ENCODE results near the gene ARHGAP44. TPM values are rescaled to one million over a fixed set of nuclear protein-coding genes. Genes with fewer than 3 reads are reported as not detected.

ARHGAP44 gene
- total and polyA plus RNA-seq, 2 experiments from 2014 or later = 5.8 to 16.4 TPM

DNA sequence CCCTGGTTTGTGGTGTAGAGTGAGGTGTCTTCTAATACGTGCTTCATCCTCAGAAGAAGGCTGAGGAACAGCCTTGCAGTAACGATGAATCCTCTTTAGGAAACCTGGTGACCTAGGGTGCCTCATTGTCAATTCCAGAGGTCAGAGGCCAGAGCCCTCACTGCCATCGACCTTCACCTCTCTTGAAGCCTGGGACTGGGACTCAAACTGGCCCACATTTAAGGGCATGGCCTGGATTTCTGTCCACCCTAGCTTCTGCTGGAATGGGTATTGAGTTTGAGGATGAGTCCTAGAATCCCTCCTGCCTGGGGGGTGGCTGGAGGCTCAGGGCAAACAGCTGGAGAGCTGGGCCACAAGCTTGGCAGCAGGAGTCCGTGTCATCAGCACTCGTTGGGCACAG, 189.9 kb downstream of the ARHGAP44 start:
- no peak overlapping the region for H3K27ac ChIP-seq (ENCODE audit: low read depth)
- no peak for ATAC-seq
- H3K4me3 ChIP-seq = no peak overlapping the region
- no peak overlapping the region for H3K4me2 ChIP-seq
- no peaks in the 10 kb centered on the region for H3F3A ChIP-seq (replicated peaks; ENCODE audit: low read depth)
- Mint-ChIP-seq H3K27me3 (ENCODE audit: insufficient read depth, low read depth, poor library complexity) (peaks cover 9% of the 10 kb centered on the region), H3K4me3 (no peak overlapping the region), H3K36me3 (ENCODE audit: low read depth) (peaks cover 8% of the 10 kb centered on the region; the same call in 2 of the 3 replicates), H3K4me1 (peaks cover 15% of the 10 kb centered on the region), H3K9me3 (no peaks in the 10 kb centered on the region; the same call in 2 of the 3 replicates), H3K27ac (0 out of 2 replicates have a peak overlapping the region, but pooled peaks have one; percentile 14)
- H3K4me1 ChIP-seq (ENCODE audit: insufficient read depth) = peaks cover 7% of the 10 kb centered on the region
- H3K36me3 ChIP-seq (ENCODE audit: insufficient read depth) = no peaks in the 10 kb centered on the region
- no peaks in the 10 kb centered on the region for H3K79me2 ChIP-seq (replicated peaks; ENCODE audit: insufficient read depth)
- H3K9me2 ChIP-seq (ENCODE audit: insufficient read depth) = no peaks in the 10 kb centered on the region
- no peak for DNase-seq (ENCODE audit: low spot score)
- no peaks in the 10 kb centered on the region for H4K20me1 ChIP-seq (replicated peaks; ENCODE audit: insufficient read depth)
- H2AFZ ChIP-seq = no peak overlapping the region
- H3K27me3 ChIP-seq (ENCODE audit: insufficient read depth) = no peaks in the 10 kb centered on the region
- TF ChIP-seq ZNF114 (CRISPR knock-in tag; IDR thresholded peaks at IDR 0.05) = no peak
- TF ChIP-seq POLR2AphosphoS5 (IDR thresholded peaks at IDR 0.05; ENCODE audit: low read depth) = no peak
- no peak for TF ChIP-seq EZH2phosphoT487 (IDR thresholded peaks at IDR 0.05; ENCODE audit: unreplicated experiment)
- TF ChIP-seq, protein P1, sequence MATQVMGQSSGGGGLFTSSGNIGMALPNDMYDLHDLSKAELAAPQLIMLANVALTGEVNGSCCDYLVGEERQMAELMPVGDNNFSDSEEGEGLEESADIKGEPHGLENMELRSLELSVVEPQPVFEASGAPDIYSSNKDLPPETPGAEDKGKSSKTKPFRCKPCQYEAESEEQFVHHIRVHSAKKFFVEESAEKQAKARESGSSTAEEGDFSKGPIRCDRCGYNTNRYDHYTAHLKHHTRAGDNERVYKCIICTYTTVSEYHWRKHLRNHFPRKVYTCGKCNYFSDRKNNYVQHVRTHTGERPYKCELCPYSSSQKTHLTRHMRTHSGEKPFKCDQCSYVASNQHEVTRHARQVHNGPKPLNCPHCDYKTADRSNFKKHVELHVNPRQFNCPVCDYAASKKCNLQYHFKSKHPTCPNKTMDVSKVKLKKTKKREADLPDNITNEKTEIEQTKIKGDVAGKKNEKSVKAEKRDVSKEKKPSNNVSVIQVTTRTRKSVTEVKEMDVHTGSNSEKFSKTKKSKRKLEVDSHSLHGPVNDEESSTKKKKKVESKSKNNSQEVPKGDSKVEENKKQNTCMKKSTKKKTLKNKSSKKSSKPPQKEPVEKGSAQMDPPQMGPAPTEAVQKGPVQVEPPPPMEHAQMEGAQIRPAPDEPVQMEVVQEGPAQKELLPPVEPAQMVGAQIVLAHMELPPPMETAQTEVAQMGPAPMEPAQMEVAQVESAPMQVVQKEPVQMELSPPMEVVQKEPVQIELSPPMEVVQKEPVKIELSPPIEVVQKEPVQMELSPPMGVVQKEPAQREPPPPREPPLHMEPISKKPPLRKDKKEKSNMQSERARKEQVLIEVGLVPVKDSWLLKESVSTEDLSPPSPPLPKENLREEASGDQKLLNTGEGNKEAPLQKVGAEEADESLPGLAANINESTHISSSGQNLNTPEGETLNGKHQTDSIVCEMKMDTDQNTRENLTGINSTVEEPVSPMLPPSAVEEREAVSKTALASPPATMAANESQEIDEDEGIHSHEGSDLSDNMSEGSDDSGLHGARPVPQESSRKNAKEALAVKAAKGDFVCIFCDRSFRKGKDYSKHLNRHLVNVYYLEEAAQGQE (IDR thresholded peaks at IDR 0.05; ENCODE audit: unreplicated experiment) = no peak
- TF ChIP-seq, protein P2, sequence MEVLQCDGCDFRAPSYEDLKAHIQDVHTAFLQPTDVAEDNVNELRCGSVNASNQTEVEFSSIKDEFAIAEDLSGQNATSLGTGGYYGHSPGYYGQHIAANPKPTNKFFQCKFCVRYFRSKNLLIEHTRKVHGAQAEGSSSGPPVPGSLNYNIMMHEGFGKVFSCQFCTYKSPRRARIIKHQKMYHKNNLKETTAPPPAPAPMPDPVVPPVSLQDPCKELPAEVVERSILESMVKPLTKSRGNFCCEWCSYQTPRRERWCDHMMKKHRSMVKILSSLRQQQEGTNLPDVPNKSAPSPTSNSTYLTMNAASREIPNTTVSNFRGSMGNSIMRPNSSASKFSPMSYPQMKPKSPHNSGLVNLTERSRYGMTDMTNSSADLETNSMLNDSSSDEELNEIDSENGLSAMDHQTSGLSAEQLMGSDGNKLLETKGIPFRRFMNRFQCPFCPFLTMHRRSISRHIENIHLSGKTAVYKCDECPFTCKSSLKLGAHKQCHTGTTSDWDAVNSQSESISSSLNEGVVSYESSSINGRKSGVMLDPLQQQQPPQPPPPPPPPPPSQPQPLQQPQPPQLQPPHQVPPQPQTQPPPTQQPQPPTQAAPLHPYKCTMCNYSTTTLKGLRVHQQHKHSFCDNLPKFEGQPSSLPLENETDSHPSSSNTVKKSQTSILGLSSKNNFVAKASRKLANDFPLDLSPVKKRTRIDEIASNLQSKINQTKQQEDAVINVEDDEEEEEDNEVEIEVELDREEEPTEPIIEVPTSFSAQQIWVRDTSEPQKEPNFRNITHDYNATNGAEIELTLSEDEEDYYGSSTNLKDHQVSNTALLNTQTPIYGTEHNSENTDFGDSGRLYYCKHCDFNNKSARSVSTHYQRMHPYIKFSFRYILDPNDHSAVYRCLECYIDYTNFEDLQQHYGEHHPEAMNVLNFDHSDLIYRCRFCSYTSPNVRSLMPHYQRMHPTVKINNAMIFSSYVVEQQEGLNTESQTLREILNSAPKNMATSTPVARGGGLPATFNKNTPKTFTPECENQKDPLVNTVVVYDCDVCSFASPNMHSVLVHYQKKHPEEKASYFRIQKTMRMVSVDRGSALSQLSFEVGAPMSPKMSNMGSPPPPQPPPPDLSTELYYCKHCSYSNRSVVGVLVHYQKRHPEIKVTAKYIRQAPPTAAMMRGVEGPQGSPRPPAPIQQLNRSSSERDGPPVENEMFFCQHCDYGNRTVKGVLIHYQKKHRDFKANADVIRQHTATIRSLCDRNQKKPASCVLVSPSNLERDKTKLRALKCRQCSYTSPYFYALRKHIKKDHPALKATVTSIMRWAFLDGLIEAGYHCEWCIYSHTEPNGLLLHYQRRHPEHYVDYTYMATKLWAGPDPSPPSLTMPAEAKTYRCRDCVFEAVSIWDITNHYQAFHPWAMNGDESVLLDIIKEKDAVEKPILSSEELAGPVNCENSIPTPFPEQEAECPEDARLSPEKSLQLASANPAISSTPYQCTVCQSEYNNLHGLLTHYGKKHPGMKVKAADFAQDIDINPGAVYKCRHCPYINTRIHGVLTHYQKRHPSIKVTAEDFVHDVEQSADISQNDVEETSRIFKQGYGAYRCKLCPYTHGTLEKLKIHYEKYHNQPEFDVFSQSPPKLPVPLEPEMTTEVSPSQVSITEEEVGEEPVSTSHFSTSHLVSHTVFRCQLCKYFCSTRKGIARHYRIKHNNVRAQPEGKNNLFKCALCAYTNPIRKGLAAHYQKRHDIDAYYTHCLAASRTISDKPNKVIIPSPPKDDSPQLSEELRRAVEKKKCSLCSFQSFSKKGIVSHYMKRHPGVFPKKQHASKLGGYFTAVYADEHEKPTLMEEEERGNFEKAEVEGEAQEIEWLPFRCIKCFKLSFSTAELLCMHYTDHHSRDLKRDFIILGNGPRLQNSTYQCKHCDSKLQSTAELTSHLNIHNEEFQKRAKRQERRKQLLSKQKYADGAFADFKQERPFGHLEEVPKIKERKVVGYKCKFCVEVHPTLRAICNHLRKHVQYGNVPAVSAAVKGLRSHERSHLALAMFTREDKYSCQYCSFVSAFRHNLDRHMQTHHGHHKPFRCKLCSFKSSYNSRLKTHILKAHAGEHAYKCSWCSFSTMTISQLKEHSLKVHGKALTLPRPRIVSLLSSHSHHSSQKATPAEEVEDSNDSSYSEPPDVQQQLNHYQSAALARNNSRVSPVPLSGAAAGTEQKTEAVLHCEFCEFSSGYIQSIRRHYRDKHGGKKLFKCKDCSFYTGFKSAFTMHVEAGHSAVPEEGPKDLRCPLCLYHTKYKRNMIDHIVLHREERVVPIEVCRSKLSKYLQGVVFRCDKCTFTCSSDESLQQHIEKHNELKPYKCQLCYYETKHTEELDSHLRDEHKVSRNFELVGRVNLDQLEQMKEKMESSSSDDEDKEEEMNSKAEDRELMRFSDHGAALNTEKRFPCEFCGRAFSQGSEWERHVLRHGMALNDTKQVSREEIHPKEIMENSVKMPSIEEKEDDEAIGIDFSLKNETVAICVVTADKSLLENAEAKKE (CRISPR knock-in tag; IDR thresholded peaks at IDR 0.05) = no peak
- TF ChIP-seq STAT1 (IDR thresholded peaks at IDR 0.05; ENCODE audit: unreplicated experiment) = no peak
- TF ChIP-seq, protein P3, sequence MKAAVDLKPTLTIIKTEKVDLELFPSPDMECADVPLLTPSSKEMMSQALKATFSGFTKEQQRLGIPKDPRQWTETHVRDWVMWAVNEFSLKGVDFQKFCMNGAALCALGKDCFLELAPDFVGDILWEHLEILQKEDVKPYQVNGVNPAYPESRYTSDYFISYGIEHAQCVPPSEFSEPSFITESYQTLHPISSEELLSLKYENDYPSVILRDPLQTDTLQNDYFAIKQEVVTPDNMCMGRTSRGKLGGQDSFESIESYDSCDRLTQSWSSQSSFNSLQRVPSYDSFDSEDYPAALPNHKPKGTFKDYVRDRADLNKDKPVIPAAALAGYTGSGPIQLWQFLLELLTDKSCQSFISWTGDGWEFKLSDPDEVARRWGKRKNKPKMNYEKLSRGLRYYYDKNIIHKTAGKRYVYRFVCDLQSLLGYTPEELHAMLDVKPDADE (IDR thresholded peaks at IDR 0.05) = no peak
- no peak for TF ChIP-seq JUNB (IDR thresholded peaks at IDR 0.05; ENCODE audit: unreplicated experiment)
- no peak for TF ChIP-seq NANOG (IDR thresholded peaks at IDR 0.05; ENCODE audit: borderline replicate concordance)
- no peak for TF ChIP-seq CREB1 (CRISPR knock-in tag; IDR thresholded peaks at IDR 0.05; ENCODE audit: low read depth)
- no peak for TF ChIP-seq ZNF331 (CRISPR knock-in tag; IDR thresholded peaks at IDR 0.05; ENCODE audit: low read depth)
- TF ChIP-seq, protein P4, sequence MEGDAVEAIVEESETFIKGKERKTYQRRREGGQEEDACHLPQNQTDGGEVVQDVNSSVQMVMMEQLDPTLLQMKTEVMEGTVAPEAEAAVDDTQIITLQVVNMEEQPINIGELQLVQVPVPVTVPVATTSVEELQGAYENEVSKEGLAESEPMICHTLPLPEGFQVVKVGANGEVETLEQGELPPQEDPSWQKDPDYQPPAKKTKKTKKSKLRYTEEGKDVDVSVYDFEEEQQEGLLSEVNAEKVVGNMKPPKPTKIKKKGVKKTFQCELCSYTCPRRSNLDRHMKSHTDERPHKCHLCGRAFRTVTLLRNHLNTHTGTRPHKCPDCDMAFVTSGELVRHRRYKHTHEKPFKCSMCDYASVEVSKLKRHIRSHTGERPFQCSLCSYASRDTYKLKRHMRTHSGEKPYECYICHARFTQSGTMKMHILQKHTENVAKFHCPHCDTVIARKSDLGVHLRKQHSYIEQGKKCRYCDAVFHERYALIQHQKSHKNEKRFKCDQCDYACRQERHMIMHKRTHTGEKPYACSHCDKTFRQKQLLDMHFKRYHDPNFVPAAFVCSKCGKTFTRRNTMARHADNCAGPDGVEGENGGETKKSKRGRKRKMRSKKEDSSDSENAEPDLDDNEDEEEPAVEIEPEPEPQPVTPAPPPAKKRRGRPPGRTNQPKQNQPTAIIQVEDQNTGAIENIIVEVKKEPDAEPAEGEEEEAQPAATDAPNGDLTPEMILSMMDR (conservative IDR thresholded peaks at IDR 0.05; ENCODE audit: low read depth in 2 of 2) = no peak
- TF ChIP-seq EZH2 (IDR thresholded peaks at IDR 0.05; ENCODE audit: low read depth, unreplicated experiment) = no peak

Measured in GM23338 (cell line).